ENCODE results near the gene SLBP. TPM values are rescaled to one million over a fixed set of nuclear protein-coding genes. Genes with fewer than 3 reads are reported as not detected.

SLBP gene
- total RNA-seq, 1 experiment from 2014 or later = 43.5 TPM

GRCh38 chr4:1658146-1658545 lies 54.0 kb downstream of the SLBP start:
- POLR2A ChIA-PET = no interaction called here
- H3K27me3 Mint-ChIP-seq (ENCODE audit: insufficient read depth, unreplicated experiment) = no peaks in the 10 kb centered on the region
- DNase-seq (ENCODE audit: unreplicated experiment) = no peak

DNA sequence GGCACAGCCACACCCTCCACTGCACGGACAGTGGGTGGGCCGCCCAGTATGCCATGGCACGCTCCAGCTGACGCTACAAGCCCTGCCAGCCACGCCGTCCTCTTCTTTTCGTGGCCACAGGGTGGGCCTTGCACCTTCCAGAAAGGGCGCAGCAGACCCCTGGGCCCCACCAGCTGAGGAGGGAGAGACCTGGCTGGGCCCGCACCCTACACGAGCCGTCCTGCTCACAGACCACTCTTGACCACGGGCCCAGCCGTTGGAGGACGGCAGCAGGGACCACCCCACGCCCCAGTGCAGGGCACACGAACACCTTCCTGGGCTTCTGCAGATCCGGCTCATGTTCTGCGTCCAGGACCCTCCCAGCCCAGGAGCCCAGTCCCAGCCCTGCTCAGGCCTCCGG lies 55.1 kb downstream of the SLBP start:
- H3K4me3 Mint-ChIP-seq (ENCODE audit: unreplicated experiment) = no peak overlapping the region
- H3K36me3 Mint-ChIP-seq (ENCODE audit: insufficient read depth, unreplicated experiment) = peaks cover 6% of the 10 kb centered on the region
- no peaks in the 10 kb centered on the region for H3K27me3 Mint-ChIP-seq (ENCODE audit: insufficient read depth, unreplicated experiment)
- BruUV-seq (replicated peaks) = no TSS peak
- intact Hi-C loops (cut with micrococcal nuclease) = no loop called here
- H3K4me1 Mint-ChIP-seq (ENCODE audit: insufficient read depth, unreplicated experiment) = no peaks in the 10 kb centered on the region
- TF ChIP-seq, protein P1, sequence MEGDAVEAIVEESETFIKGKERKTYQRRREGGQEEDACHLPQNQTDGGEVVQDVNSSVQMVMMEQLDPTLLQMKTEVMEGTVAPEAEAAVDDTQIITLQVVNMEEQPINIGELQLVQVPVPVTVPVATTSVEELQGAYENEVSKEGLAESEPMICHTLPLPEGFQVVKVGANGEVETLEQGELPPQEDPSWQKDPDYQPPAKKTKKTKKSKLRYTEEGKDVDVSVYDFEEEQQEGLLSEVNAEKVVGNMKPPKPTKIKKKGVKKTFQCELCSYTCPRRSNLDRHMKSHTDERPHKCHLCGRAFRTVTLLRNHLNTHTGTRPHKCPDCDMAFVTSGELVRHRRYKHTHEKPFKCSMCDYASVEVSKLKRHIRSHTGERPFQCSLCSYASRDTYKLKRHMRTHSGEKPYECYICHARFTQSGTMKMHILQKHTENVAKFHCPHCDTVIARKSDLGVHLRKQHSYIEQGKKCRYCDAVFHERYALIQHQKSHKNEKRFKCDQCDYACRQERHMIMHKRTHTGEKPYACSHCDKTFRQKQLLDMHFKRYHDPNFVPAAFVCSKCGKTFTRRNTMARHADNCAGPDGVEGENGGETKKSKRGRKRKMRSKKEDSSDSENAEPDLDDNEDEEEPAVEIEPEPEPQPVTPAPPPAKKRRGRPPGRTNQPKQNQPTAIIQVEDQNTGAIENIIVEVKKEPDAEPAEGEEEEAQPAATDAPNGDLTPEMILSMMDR (IDR thresholded peaks at IDR 0.05; ENCODE audit: unreplicated experiment) = no peak
- H3K9me3 Mint-ChIP-seq (ENCODE audit: unreplicated experiment) = no peaks in the 10 kb centered on the region
- no peak overlapping the region for H3K27ac Mint-ChIP-seq (ENCODE audit: low read depth, unreplicated experiment)
- DNase-seq (ENCODE audit: unreplicated experiment) = no peak
- ChIA-PET CTCF (no interaction called here), POLR2A (no interaction called here)

More at GRCh38 chr4:1658146-1658545, 54.0 kb downstream of the SLBP start:
- BruUV-seq (replicated peaks) = no TSS peak
- TF ChIP-seq, protein P1 (IDR thresholded peaks at IDR 0.05; ENCODE audit: unreplicated experiment) = no peak
- Mint-ChIP-seq H3K27ac (ENCODE audit: low read depth, unreplicated experiment) (no peak overlapping the region), H3K36me3 (ENCODE audit: insufficient read depth, unreplicated experiment) (peaks cover 6% of the 10 kb centered on the region), H3K4me3 (ENCODE audit: unreplicated experiment) (no peak overlapping the region), H3K4me1 (ENCODE audit: insufficient read depth, unreplicated experiment) (no peaks in the 10 kb centered on the region), H3K9me3 (ENCODE audit: unreplicated experiment) (no peaks in the 10 kb centered on the region)
- intact Hi-C loops (cut with micrococcal nuclease) = no loop called here
- CTCF ChIA-PET = no interaction called here

- TF ChIP-seq, protein P1 (IDR thresholded peaks at IDR 0.05; ENCODE audit: unreplicated experiment) = no peak
- intact Hi-C loops (cut with micrococcal nuclease) = no loop called here
- ChIA-PET CTCF (no interaction called here), POLR2A (no interaction called here)
- H3K4me1 Mint-ChIP-seq (ENCODE audit: insufficient read depth, unreplicated experiment) = no peaks in the 10 kb centered on the region
- no peaks in the 10 kb centered on the region for H3K36me3 Mint-ChIP-seq (ENCODE audit: insufficient read depth, unreplicated experiment)
- no peak overlapping the region for H3K4me3 Mint-ChIP-seq (ENCODE audit: unreplicated experiment)
- H3K27me3 Mint-ChIP-seq (ENCODE audit: insufficient read depth, unreplicated experiment) = no peaks in the 10 kb centered on the region
- no TSS peak for BruUV-seq (replicated peaks)
- no peaks in the 10 kb centered on the region for H3K9me3 Mint-ChIP-seq (ENCODE audit: unreplicated experiment)
- DNase-seq (ENCODE audit: unreplicated experiment) = no peak
- no peak overlapping the region for H3K27ac Mint-ChIP-seq (ENCODE audit: low read depth, unreplicated experiment)
Measured at GRCh38 chr4:1656132-1656531, 56.0 kb downstream of the SLBP start.

- H3K9me3 Mint-ChIP-seq (ENCODE audit: unreplicated experiment) = no peaks in the 10 kb centered on the region
- BruUV-seq (replicated peaks) = no TSS peak
- H3K27ac Mint-ChIP-seq (ENCODE audit: low read depth, unreplicated experiment) = no peak overlapping the region
- POLR2A ChIA-PET = no interaction called here
- DNase-seq (ENCODE audit: unreplicated experiment) = no peak
- TF ChIP-seq, protein P1 (IDR thresholded peaks at IDR 0.05; ENCODE audit: unreplicated experiment) = no peak
- H3K36me3 Mint-ChIP-seq (ENCODE audit: insufficient read depth, unreplicated experiment) = peaks cover 4% of the 10 kb centered on the region
- CTCF ChIA-PET = no interaction called here
- intact Hi-C loops (cut with micrococcal nuclease) = no loop called here
- H3K27me3 Mint-ChIP-seq (ENCODE audit: insufficient read depth, unreplicated experiment) = no peaks in the 10 kb centered on the region
- no peaks in the 10 kb centered on the region for H3K4me1 Mint-ChIP-seq (ENCODE audit: insufficient read depth, unreplicated experiment)
- H3K4me3 Mint-ChIP-seq (ENCODE audit: unreplicated experiment) = no peak overlapping the region
Measured at GRCh38 chr4:1655676-1656075, 56.4 kb downstream of the SLBP start.

Measured in MCF 10A (cell line).